Keratinocyte (primary cell): ENCODE data around the gene SLC9A2.

Experiments used
- EZH2 ChIP-seq: IDR thresholded peaks from one replicate; pipeline ENCODE4 v1.6.1; 2012; ENCODE audit warnings: inconsistent platforms, mild to moderate bottlenecking, low read length, moderate library complexity
- TF ChIP-seq, protein P1 (sequence below), 3 experiments: IDR thresholded peaks in 1 of 3; conservative IDR thresholded peaks in 1 of 3; optimal IDR thresholded peaks in 1 of 3; 2 replicates in 2 of 3; 3 replicates in 1 of 3; pipeline versions ENCODE3 to v1.5.1; 2011; ENCODE audit warnings: low read length in 3 of 3, mild to moderate bottlenecking in 3 of 3, moderate library complexity in 2 of 3, control low read depth in 1 of 3, inconsistent platforms in 1 of 3; ENCODE audit not compliant: insufficient read depth in 2 of 3; ENCODE audit errors: extremely low read depth in 1 of 3

- TF ChIP-seq, protein P1, sequence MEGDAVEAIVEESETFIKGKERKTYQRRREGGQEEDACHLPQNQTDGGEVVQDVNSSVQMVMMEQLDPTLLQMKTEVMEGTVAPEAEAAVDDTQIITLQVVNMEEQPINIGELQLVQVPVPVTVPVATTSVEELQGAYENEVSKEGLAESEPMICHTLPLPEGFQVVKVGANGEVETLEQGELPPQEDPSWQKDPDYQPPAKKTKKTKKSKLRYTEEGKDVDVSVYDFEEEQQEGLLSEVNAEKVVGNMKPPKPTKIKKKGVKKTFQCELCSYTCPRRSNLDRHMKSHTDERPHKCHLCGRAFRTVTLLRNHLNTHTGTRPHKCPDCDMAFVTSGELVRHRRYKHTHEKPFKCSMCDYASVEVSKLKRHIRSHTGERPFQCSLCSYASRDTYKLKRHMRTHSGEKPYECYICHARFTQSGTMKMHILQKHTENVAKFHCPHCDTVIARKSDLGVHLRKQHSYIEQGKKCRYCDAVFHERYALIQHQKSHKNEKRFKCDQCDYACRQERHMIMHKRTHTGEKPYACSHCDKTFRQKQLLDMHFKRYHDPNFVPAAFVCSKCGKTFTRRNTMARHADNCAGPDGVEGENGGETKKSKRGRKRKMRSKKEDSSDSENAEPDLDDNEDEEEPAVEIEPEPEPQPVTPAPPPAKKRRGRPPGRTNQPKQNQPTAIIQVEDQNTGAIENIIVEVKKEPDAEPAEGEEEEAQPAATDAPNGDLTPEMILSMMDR (optimal IDR thresholded peaks at IDR 0.05 in 1 of 3, IDR thresholded peaks at IDR 0.05 in 1 of 3, conservative IDR thresholded peaks at IDR 0.05 in 1 of 3; ENCODE audit: extremely low read depth in 1 of 3, insufficient read depth in 2 of 3, low read length in 3 of 3), result no peak
- TF ChIP-seq EZH2, result no peak
Observed at GRCh38 chr2:102635317-102635716, 16.0 kb downstream of the SLC9A2 start.
